Panc1 (cell line): Measurements from ENCODE around the gene TAAR5. TPM values are rescaled to one million over a fixed set of nuclear protein-coding genes. Genes with fewer than 3 reads are reported as not detected.

Experiments
- ATAC-seq: fragments of 200-7000 bp; cut with Tn5 transposase; 2 replicates; pipeline ENCODE4 v1.9.1; 2020; ENCODE audit warnings: mild to moderate bottlenecking, moderate library complexity
- BruUV-seq: library from RNA; stranded (reverse); fragments of 400-500 nt; replicated peaks from 2 replicates; lab custom pipeline; 2021; lab: Mats Ljungman, UMichigan
- CTCF ChIA-PET: fragments of 300-600 bp; sonication (Branson Sonifier 250); formaldehyde crosslinking; loops from one replicate; lab custom pipeline; 2022; ENCODE audit warnings: antibody characterized with exemption; lab: Charles Lee
- POLR2A ChIA-PET: fragments of 300-600 bp; sonication (Branson Sonifier 250); formaldehyde crosslinking; loops from one replicate; lab custom pipeline; 2022; ENCODE audit warnings: antibody characterized with exemption; lab: Charles Lee
- DNase-seq: peaks from one replicate; pipeline ENCODE4 v3.0.0-alpha.2; 2010; ENCODE audit warnings: low read depth, low spot score
- H3K27ac ChIP-seq: 2 replicates; pipeline ENCODE4 v1.5.1; 2011; ENCODE audit warnings: mild to moderate bottlenecking, low read length, inconsistent platforms
- H3K27me3 ChIP-seq: fragments of 200-500 bp; sonication (Bioruptor generic); 2 replicates; pipeline ENCODE4 v1.6.0; 2014; ENCODE audit warnings: low read length, inconsistent platforms; ENCODE audit not compliant: control insufficient read depth, insufficient read depth
- H3K36me3 ChIP-seq: fragments of 200-500 bp; sonication (Bioruptor generic); 2 replicates; pipeline ENCODE4 v1.5.1; 2014; ENCODE audit warnings: inconsistent platforms, mild to moderate bottlenecking, low read length, moderate library complexity; ENCODE audit not compliant: control insufficient read depth, insufficient read depth
- H3K4me1 ChIP-seq: 2 replicates; pipeline ENCODE4 v1.5.1; 2011; ENCODE audit warnings: inconsistent platforms, mild to moderate bottlenecking, low read length, moderate library complexity; ENCODE audit not compliant: control insufficient read depth, insufficient read depth
- H3K4me3 ChIP-seq, 2 experiments: 2 replicates each; pipeline ENCODE4 v1.5.1; 2011 to 2012; ENCODE audit warnings: low read depth in 2 of 2, low read length in 2 of 2, mild to moderate bottlenecking in 2 of 2, inconsistent platforms in 1 of 2, moderate library complexity in 1 of 2
- H3K9me3 ChIP-seq: fragments of 200-500 bp; sonication (Bioruptor generic); 2 replicates; pipeline ENCODE4 v1.5.1; 2014; ENCODE audit warnings: low read depth, mild to moderate bottlenecking, inconsistent platforms, low read length, moderate library complexity; ENCODE audit not compliant: control insufficient read depth, insufficient read depth
- CTCF ChIP-seq: fragments of 450-650 bp; IDR thresholded peaks from 2 replicates; pipeline ENCODE4 v1.5.1; 2017; ENCODE audit warnings: mild to moderate bottlenecking
- POLR2AphosphoS5 ChIP-seq: IDR thresholded peaks from 2 replicates; pipeline ENCODE4 v1.6.1; 2012; ENCODE audit warnings: mild to moderate bottlenecking, low read depth, low read length, moderate library complexity
- REST ChIP-seq, 2 experiments: IDR thresholded peaks; 2 replicates each; pipeline ENCODE4 v1.6.1; 2011 to 2012; ENCODE audit warnings: low read depth in 2 of 2, control low read depth in 1 of 2, low read length in 1 of 2, mild to moderate bottlenecking in 1 of 2, moderate library complexity in 1 of 2; ENCODE audit not compliant: insufficient read depth in 1 of 2
- SIN3A ChIP-seq: IDR thresholded peaks from 2 replicates; pipeline ENCODE4 v1.6.1; 2012; ENCODE audit warnings: low read depth, mild to moderate bottlenecking, low read length, moderate library complexity, borderline replicate concordance; ENCODE audit not compliant: insufficient read depth
- TCF7L2 ChIP-seq: IDR thresholded peaks from 2 replicates; pipeline ENCODE4 v1.6.1; 2011; ENCODE audit warnings: mild to moderate bottlenecking, low read depth, low read length, inconsistent platforms
- in situ Hi-C: cut with HindIII; loops from 2 replicates; pipeline ENCODE4 v1.10.0; 2016; ENCODE audit warnings: low sequenced_read_pairs, low pct_unique_long_range_greater_than_20kb
- intact Hi-C: fragments of 100-400 bp; cut with micrococcal nuclease; formaldehyde crosslinking; loops from one replicate; pipeline ENCODE4 v1.10.0; 2022; ENCODE audit not compliant: unreplicated experiment
- total RNA-seq: library from RNA; stranded (reverse); gene quantifications from one replicate; pipeline ENCODE4 v1.2.1, GENCODE V29; 2021; ENCODE audit not compliant: unreplicated experiment

TAAR5 gene
- total RNA-seq, 1 experiment from 2014 or later = not detected

GRCh38 chr6:132568611-132569010 lies 20.9 kb downstream of the TAAR5 start:
- H3K9me3 ChIP-seq = no peaks in the 10 kb centered on the region
- BruUV-seq = no TSS peak
- CTCF ChIA-PET = no interaction called here
- ATAC-seq (no peak), DNase-seq (no peak)
- no peaks in the 10 kb centered on the region for H3K36me3 ChIP-seq
- intact Hi-C loops = no loop called here
- H3K27ac ChIP-seq = no peak overlapping the region
- H3K4me3 ChIP-seq = no peak overlapping the region
- TF ChIP-seq SIN3A (no peak), POLR2AphosphoS5 (no peak), REST (IDR thresholded peaks at IDR 0.05; ENCODE audit: insufficient read depth in 1 of 2, low read depth in 2 of 2, low read length in 1 of 2) (no peak), CTCF (no peak), TCF7L2 (no peak)
- no peaks in the 10 kb centered on the region for H3K4me1 ChIP-seq
- in situ Hi-C loops = no loop called here
- no peaks in the 10 kb centered on the region for H3K27me3 ChIP-seq
- POLR2A ChIA-PET = no interaction called here

GRCh38 chr6:132567566-132567965 lies 22.0 kb downstream of the TAAR5 start:
- Histone ChIP-seq H3K36me3 (no peaks in the 10 kb centered on the region), H3K4me1 (no peaks in the 10 kb centered on the region), H3K4me3 (no peak overlapping the region), H3K9me3 (no peaks in the 10 kb centered on the region), H3K27ac (no peak overlapping the region), H3K27me3 (no peaks in the 10 kb centered on the region)
- no TSS peak for BruUV-seq
- TF ChIP-seq SIN3A (no peak), POLR2AphosphoS5 (no peak), REST (IDR thresholded peaks at IDR 0.05; ENCODE audit: insufficient read depth in 1 of 2, low read depth in 2 of 2, low read length in 1 of 2) (no peak)
- no peak for ATAC-seq
- in situ Hi-C loops (no loop called here), intact Hi-C loops (no loop called here)
- ChIA-PET CTCF (no interaction called here), POLR2A (no interaction called here)
- DNase-seq = no peak
